Esophagus (tissue), 2 donors: ENCODE measurements around the gene NHSL1. TPM values are rescaled to one million over a fixed set of nuclear protein-coding genes. Genes with fewer than 3 reads are reported as not detected.

Experiments used
- H3K27ac ChIP-seq, 2 donors: one replicate each; pipeline ENCODE4 v1.5.1; 2013; ENCODE audit warnings: low read depth in 2 of 2, mild to moderate bottlenecking in 2 of 2, inconsistent platforms in 1 of 2, low read length in 1 of 2, moderate library complexity in 1 of 2
- H3K27me3 ChIP-seq, 2 donors: one replicate each; pipeline ENCODE4 v1.6.1; 2013; ENCODE audit warnings: low read length in 2 of 2, control low read depth in 1 of 2, mild to moderate bottlenecking in 1 of 2; ENCODE audit not compliant: insufficient read depth in 2 of 2, control insufficient read depth in 1 of 2
- H3K36me3 ChIP-seq, 2 donors: one replicate each; pipeline ENCODE4 v1.6.1; 2013; ENCODE audit warnings: low read length in 1 of 2; ENCODE audit not compliant: control insufficient read depth in 2 of 2, insufficient read depth in 2 of 2
- H3K4me1 ChIP-seq, 2 donors: one replicate each; pipeline ENCODE4 v1.6.1; 2013; ENCODE audit warnings: low read length in 1 of 2; ENCODE audit not compliant: control insufficient read depth in 2 of 2, insufficient read depth in 2 of 2
- H3K4me3 ChIP-seq, 2 donors: one replicate each; pipeline ENCODE4 v1.5.1; 2013; ENCODE audit warnings: low read length in 2 of 2, mild to moderate bottlenecking in 2 of 2, low read depth in 1 of 2, moderate library complexity in 1 of 2
- H3K9me3 ChIP-seq, 2 donors: one replicate each; pipeline ENCODE4 v1.6.1; 2013; ENCODE audit warnings: mild to moderate bottlenecking in 2 of 2, low read depth in 1 of 2, low read length in 1 of 2, moderate library complexity in 1 of 2; ENCODE audit not compliant: control insufficient read depth in 2 of 2, insufficient read depth in 1 of 2
- WGBS, 2 donors: extraction: QIAGEN DNeasy Blood & Tissue Kit; methylation state at CpG; one replicate each; pipeline ENCODE4 v1.1.7; 2013; 5-methylcytosine and 5-hydroxymethylcytosine counted together
- polyA plus RNA-seq, 2 donors: library from polyadenylated mRNA; stranded (reverse); fragments of 200-250 nt; gene quantifications; one replicate each; pipeline ENCODE4 v1.2.3, GENCODE V29; 2013
- donor health status: healthy with polysubstance abuse.
- donor health status: Bipolar disorder and iron deficiency.

Gene NHSL1
- polyA plus RNA-seq, 2 donors: 6.5 to 12.9 TPM

DNA sequence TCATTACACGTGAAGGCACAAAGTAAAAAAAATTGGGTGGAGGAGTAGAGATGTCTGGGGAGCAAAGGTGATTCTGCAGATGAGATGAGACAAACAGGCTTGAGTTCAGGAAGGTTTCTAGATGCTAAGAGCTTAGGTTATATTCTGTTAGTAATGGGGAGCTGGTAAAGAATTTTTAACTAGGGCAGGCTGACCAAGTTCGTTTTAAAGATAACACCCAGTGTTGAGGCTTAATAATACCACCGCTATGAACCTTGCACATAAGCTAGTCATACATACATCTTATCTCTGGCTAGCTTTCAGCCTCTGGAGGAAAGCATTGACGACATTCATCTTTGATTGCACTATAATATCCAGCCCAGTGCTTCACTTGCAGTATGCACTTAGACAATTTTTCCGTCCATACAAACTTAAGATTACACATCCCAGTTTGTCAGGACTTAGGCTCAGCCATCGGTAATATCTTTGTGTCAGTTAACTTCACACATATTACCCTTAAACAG, 12.1 kb downstream of the NHSL1 start:
- 80 to 88% methylated on average over 6 of the region's 6 CpGs for WGBS, 2 donors
- Histone ChIP-seq H3K4me3 (no peak overlapping the region), H3K27ac (no peak overlapping the region), H3K36me3 (no peaks in the 10 kb centered on the region), H3K4me1 (peaks cover 2 to 4% of the 10 kb centered on the region in 2 donors), H3K27me3 (no peaks in the 10 kb centered on the region), H3K9me3 (no peaks in the 10 kb centered on the region)

DNA sequence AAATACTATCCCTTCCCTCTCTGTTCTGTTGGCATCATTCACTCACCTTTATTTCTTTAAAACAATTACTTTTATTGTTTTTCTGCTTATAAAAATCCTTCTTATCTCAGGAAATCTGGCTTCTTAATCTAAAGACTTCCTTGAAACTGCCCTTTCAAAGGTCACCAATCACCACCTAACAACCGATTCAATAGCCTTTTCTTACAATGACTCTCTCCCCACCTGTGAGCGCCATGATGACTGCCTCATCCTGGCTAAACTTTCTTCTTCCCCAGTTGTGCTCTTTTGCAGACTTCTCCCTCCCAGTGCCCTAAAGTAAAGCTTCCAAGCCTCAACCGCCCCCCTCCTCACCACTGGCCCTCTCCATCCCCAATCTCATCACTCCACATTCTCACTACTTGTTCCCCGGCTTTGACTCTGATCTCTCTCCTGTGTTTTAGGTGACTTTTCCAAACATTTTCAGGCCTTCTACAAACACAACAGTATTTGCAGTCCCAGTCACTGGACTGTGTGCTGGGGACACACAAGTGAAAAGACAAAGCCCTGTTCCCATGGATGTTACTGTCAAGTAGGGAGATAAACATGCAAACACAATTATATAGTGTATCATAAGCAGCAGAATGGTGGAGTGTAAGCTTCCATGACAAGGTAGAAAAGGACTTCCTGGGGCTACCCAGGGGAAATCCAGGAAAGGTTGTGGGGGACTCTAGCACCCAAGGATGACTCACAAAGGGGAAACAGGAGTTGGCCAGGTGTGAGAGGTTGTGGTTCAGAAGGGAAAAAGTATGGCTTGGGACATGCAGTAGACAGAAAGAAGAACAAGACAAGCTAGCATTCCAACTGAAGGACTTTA, 12.8 kb downstream of the NHSL1 start:
- H3K27ac ChIP-seq: no peak overlapping the region
- H3K36me3 ChIP-seq: no peaks in the 10 kb centered on the region
- 85 to 92% methylated on average over 4 of the region's 4 CpGs for WGBS, 2 donors
- no peaks in the 10 kb centered on the region for H3K9me3 ChIP-seq
- no peak overlapping the region for H3K4me3 ChIP-seq
- no peaks in the 10 kb centered on the region for H3K27me3 ChIP-seq
- H3K4me1 ChIP-seq: peaks cover 0 to 3% of the 10 kb centered on the region in 2 donors

- H3K4me3 ChIP-seq: no peak overlapping the region
- WGBS, 2 donors: 75 to 76% methylated on average over 13 of the region's 13 CpGs
These were observed 13.6 kb downstream of the NHSL1 start for GRCh38 chr6:138485586-138486248.

DNA sequence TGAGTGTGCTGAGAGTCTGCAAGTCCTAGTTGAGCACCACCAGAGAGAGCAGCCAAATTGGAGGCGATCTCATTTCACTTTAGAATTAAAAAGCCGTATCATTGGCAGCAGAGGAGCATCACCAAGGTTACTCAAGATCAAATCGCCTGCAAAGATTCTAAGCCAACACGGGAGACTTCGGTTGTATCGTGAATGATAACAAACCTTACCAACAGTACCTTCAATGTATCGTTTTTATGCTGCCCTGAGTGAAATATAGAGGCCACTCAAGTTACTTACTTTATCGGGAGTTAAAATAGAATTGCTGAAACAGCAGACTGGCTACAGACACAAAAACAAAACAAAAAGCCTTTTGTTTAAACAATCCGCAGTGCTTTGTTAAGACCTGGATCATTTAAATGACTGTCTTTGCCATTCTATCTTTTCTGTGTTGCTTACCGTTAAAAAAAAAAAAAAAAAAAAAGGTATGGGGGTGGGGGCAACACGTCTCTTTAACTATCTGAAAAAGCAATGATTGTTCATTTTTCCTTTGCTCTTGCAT, 14.2 kb downstream of the NHSL1 start:
- 27 to 35% methylated on average over 11 of the region's 11 CpGs for WGBS, 2 donors
- no peak overlapping the region for H3K27ac ChIP-seq
- H3K4me1 ChIP-seq: peaks cover 0 to 3% of the 10 kb centered on the region in 2 donors
- no peaks in the 10 kb centered on the region for H3K9me3 ChIP-seq
- H3K4me3 ChIP-seq: no peak overlapping the region
- no peaks in the 10 kb centered on the region for H3K27me3 ChIP-seq
- no peaks in the 10 kb centered on the region for H3K36me3 ChIP-seq

More at GRCh38 chr6:138485586-138486248, 13.6 kb downstream of the NHSL1 start:
- Histone ChIP-seq H3K36me3 (no peaks in the 10 kb centered on the region), H3K4me1 (peaks cover 0 to 3% of the 10 kb centered on the region in 2 donors), H3K27ac (no peak overlapping the region), H3K9me3 (no peaks in the 10 kb centered on the region), H3K27me3 (no peaks in the 10 kb centered on the region)

GRCh38 chr6:138484018-138484731, 15.1 kb downstream of the NHSL1 start:
- H3K36me3 ChIP-seq: no peaks in the 10 kb centered on the region
- no peak overlapping the region for H3K4me3 ChIP-seq
- no peaks in the 10 kb centered on the region for H3K27me3 ChIP-seq
- H3K27ac ChIP-seq: no peak overlapping the region
- no peaks in the 10 kb centered on the region for H3K9me3 ChIP-seq
- H3K4me1 ChIP-seq: no peaks in the 10 kb centered on the region
- 74 to 83% methylated on average over 3 of the region's 3 CpGs for WGBS, 2 donors

DNA sequence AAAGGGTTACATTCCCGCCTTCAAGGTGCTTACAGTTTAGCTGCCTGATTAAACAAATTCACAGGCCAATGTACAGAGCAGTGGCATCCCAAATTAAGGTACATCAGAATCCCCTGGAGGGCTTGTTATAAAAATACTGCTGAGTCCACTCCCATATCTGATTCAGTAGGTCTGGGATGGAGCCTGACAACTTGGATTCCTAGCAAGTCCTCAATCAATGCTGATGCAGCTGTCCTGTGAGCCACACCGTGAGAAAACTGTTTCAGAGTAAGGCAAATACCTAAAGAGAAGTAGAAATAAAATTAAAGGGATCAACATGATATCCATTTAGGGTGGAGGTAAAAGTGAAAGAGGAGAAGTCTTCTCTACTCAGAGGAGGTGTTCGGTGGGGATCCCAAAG, 16.5 kb downstream of the NHSL1 start:
- H3K9me3 ChIP-seq: no peaks in the 10 kb centered on the region

DNA sequence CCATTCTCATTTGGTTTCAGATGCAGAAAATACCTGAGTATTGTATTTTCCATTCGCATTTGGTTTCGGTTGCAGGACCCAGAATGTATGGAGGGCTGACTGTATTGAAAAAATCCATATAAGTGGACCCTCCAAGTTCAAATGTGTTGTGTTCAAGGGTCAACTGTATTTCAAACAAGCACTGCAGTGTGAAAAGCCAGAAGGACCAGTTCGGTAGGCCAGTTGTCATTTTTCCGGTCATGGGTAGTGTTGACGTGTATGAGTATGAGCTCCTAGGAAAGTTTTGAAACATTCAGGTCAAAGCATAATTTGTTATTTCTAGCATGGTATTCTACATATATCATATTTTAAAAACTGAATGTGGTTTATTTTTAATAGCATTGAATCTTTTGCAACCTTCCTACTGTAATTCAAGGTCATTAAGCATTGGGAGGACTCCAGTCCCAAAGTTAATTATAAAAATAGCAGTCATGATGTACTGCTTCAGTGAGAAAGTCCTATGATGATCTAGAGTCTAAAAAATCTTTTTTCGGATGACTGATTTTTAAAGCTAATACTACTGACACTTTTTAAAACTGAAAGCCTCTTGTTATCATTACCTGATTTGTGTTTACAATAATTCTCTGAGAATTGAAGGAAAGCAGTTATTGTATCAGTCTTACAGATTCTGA, 18.9 kb downstream of the NHSL1 start:
- no peaks in the 10 kb centered on the region for H3K36me3 ChIP-seq
- no peak overlapping the region for H3K4me3 ChIP-seq
- H3K9me3 ChIP-seq: no peaks in the 10 kb centered on the region
- no peaks in the 10 kb centered on the region for H3K27me3 ChIP-seq
- WGBS, 2 donors: 81 to 84% methylated on average over 6 of the region's 6 CpGs
- no peaks in the 10 kb centered on the region for H3K4me1 ChIP-seq
- no peak overlapping the region for H3K27ac ChIP-seq

More for the DNA sequence above, 16.5 kb downstream of the NHSL1 start:
- H3K36me3 ChIP-seq: no peaks in the 10 kb centered on the region
- no peak overlapping the region for H3K4me3 ChIP-seq
- WGBS, 2 donors: 85 to 91% methylated on average over 3 of the region's 3 CpGs
- no peak overlapping the region for H3K27ac ChIP-seq
- no peaks in the 10 kb centered on the region for H3K4me1 ChIP-seq
- no peaks in the 10 kb centered on the region for H3K27me3 ChIP-seq

DNA sequence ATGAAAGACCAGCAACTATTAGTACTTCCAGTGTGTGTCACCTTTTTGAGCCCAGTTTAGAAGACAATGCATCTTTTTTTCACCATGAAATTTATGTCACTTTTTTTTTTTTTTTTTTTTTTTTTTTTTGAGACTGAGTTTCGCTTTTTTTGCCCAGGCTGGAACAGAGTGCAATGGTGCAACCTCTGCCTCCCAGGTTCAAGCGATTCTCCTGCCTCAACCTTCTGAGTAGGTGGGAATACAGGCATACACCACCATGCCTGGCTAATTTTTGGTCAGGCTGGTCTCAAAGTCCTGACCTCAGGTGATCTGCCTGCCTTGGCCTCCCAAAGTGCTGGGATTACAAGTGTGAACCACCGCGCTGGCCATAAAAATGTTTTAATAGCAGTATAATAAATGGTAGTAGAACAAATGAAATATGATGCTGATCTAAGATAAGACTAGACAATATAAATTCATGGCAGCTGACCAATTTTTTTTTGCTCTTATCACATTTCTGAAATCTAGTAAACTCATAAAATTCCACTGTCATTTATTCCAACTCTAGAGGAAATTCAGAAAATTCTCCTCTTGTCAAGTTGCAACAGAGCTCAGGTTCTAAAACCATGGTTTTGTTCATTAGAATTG, 21.3 kb downstream of the NHSL1 start:
- WGBS, 2 donors: 77 to 83% methylated on average over 4 of the region's 4 CpGs
- no peak overlapping the region for H3K4me3 ChIP-seq
- H3K4me1 ChIP-seq: no peaks in the 10 kb centered on the region
- no peaks in the 10 kb centered on the region for H3K36me3 ChIP-seq
- no peaks in the 10 kb centered on the region for H3K9me3 ChIP-seq
- H3K27me3 ChIP-seq: no peaks in the 10 kb centered on the region
- H3K27ac ChIP-seq: no peak overlapping the region
